K562 (cell line): ENCODE data around the gene TRABD2B. TPM values are rescaled to one million over a fixed set of nuclear protein-coding genes. Genes with fewer than 3 reads are reported as not detected.
A peak's percentile ranks its signal among the peaks of the same experiment; 100 is the strongest.

Experiments used
- ATAC-seq: fragments of 200-7000 bp; cut with Tn5 transposase; 3 replicates; pipeline ENCODE4 v1.9.1; 2020; ENCODE audit warnings: moderate library complexity
- BruUV-seq: library from RNA; stranded (reverse); fragments of 400-500 nt; replicated peaks from 2 replicates; lab custom pipeline; 2021; lab: Mats Ljungman, UMichigan
- CTCF ChIA-PET: fragments of 300-600 bp; formaldehyde crosslinking; extraction: SDS; loops from one replicate; lab custom pipeline; 2021; ENCODE audit warnings: low intra/inter-chr PET ratio; lab: Yijun Ruan, JAX
- POLR2A ChIA-PET: fragments of 300-600, 350-650 bp; sonication (Branson Sonifier 250); formaldehyde crosslinking; extraction: SDS; loops from one replicate; lab custom pipeline; 2021; ENCODE audit warnings: antibody characterized with exemption, inconsistent platforms; lab: Yijun Ruan, JAX
- DNase-seq, 4 experiments: peaks; one replicate each; pipeline versions ENCODE4 v3.0.0 to v3.0.0-alpha.2; 2011 to 2018; ENCODE audit warnings: low spot score in 3 of 4, mixed read lengths in 3 of 4; ENCODE audit errors: extremely low read depth in 1 of 4
- FAIRE-seq: peaks from 2 replicates; lab custom pipeline; 2011; peaks lifted over from hg19 to GRCh38; lab: Jason Lieb, UNC
- H2AFZ ChIP-seq: 2 replicates; pipeline ENCODE4 v1.6.0; 2011; ENCODE audit warnings: low read depth, low read length, control low read depth, inconsistent platforms
- H3K27ac ChIP-seq: fragments of 200-600 bp; 3 replicates; pipeline ENCODE4 v1.8.0; 2011; ENCODE audit warnings: low read depth, mild to moderate bottlenecking, control low read depth, inconsistent platforms, low read length, moderate library complexity, mixed read lengths; ENCODE audit errors: extremely low read depth
- H3K27me3 ChIP-seq, 2 experiments: fragments of 300-600 bp in 1 of 2; 2 replicates in 1 of 2; 3 replicates in 1 of 2; pipeline versions ENCODE4 v1.6.0 to v1.8.0; 2011; ENCODE audit warnings: inconsistent platforms in 2 of 2, low read length in 2 of 2, mild to moderate bottlenecking in 1 of 2, mixed read lengths in 1 of 2, moderate library complexity in 1 of 2; ENCODE audit not compliant: control insufficient read depth in 2 of 2, insufficient read depth in 2 of 2
- H3K36me3 ChIP-seq: fragments of 300-600 bp; 3 replicates; pipeline ENCODE4 v1.8.0; 2011; ENCODE audit warnings: mild to moderate bottlenecking, low read length, inconsistent platforms; ENCODE audit not compliant: control insufficient read depth, insufficient read depth
- H3K4me1 ChIP-seq, 2 experiments: fragments of 200-600 bp in 1 of 2; replicated peaks in 1 of 2; 2 replicates in 1 of 2; 3 replicates in 1 of 2; pipeline versions ENCODE4 v1.5.1 to v1.8.0; 2011; ENCODE audit warnings: inconsistent platforms in 2 of 2, low read length in 2 of 2, mild to moderate bottlenecking in 1 of 2, mixed read lengths in 1 of 2, moderate library complexity in 1 of 2; ENCODE audit not compliant: control insufficient read depth in 2 of 2, insufficient read depth in 2 of 2
- H3K4me2 ChIP-seq: 2 replicates; pipeline ENCODE4 v1.6.1; 2011; ENCODE audit warnings: low read length, control low read depth, inconsistent platforms, mixed read lengths; ENCODE audit not compliant: insufficient read depth
- H3K4me3 ChIP-seq: fragments of 200-600 bp; sonication (generic), shearing (Covaris generic); 2 replicates; pipeline ENCODE4 v1.5.1; 2016; ENCODE audit warnings: control low read depth, inconsistent platforms
- H3K79me2 ChIP-seq: fragments of 200-600 bp; 3 replicates; pipeline ENCODE4 v1.8.0; 2011; ENCODE audit warnings: low read length, inconsistent platforms; ENCODE audit not compliant: control insufficient read depth, insufficient read depth
- H3K9ac ChIP-seq, 2 experiments: 2 replicates each; pipeline versions ENCODE4 v1.6.0 to v1.6.1; 2011; ENCODE audit warnings: low read depth in 2 of 2, low read length in 2 of 2, control low read depth in 1 of 2, inconsistent platforms in 1 of 2, mild to moderate bottlenecking in 1 of 2, mixed read lengths in 1 of 2; ENCODE audit not compliant: insufficient read depth in 1 of 2
- H3K9me1 ChIP-seq: one replicate; pipeline ENCODE4 v1.6.0; 2011; ENCODE audit warnings: inconsistent platforms, mild to moderate bottlenecking, low read length, moderate library complexity; ENCODE audit not compliant: control insufficient read depth, insufficient read depth
- H3K9me3 ChIP-seq: replicated peaks from 2 replicates; pipeline ENCODE4 v1.5.1; 2011; ENCODE audit warnings: low read depth, low read length, inconsistent platforms; ENCODE audit not compliant: control insufficient read depth, insufficient read depth
- H4K20me1 ChIP-seq: replicated peaks from 2 replicates; pipeline ENCODE4 v1.6.1; 2011; ENCODE audit warnings: low read length, inconsistent platforms, mixed read lengths; ENCODE audit not compliant: control insufficient read depth, insufficient read depth
- FOXJ2 ChIP-seq: fragments of 200-800 bp; sonication (Bioruptor generic); IDR thresholded peaks from 2 replicates; pipeline ENCODE4 v1.6.1; 2016; ENCODE audit warnings: missing genetic modification characterization, missing compliant biosample characterization
- HDAC2 ChIP-seq: fragments of 450-650 bp; IDR thresholded peaks from 2 replicates; pipeline ENCODE4 v1.6.1; 2016; ENCODE audit warnings: mild to moderate bottlenecking
- IFI16 ChIP-seq: fragments of 250-450 bp; sonication (Bioruptor Pico); IDR thresholded peaks from 2 replicates; pipeline ENCODE4 v2.1.2; 2022; ENCODE audit warnings: mild to moderate bottlenecking, inconsistent platforms
- L3MBTL2 ChIP-seq: fragments of 450-650 bp; IDR thresholded peaks from 2 replicates; pipeline ENCODE4 v1.6.1; 2016; ENCODE audit warnings: mild to moderate bottlenecking, moderate library complexity
- MYC ChIP-seq, 2 experiments: fragments of 250-450 bp in 1 of 2; sonication (Bioruptor Pico) in 1 of 2; IDR thresholded peaks; 2 replicates each; pipeline versions ENCODE4 v1.5.1 to v1.6.1; 2012 to 2021; ENCODE audit warnings: low read depth in 2 of 2, borderline replicate concordance in 1 of 2, improper control_type of control experiment in 1 of 2, low read length in 1 of 2, mild to moderate bottlenecking in 1 of 2, moderate library complexity in 1 of 2
- NFIC ChIP-seq: fragments of 450-650 bp; IDR thresholded peaks from 2 replicates; pipeline ENCODE4 v1.6.1; 2017; ENCODE audit warnings: mild to moderate bottlenecking, inconsistent platforms
- THRA ChIP-seq: fragments of 450-650 bp; IDR thresholded peaks from 2 replicates; pipeline ENCODE4 v1.6.1; 2017; ENCODE audit warnings: mild to moderate bottlenecking, moderate library complexity
- ZBTB7A ChIP-seq: IDR thresholded peaks from 2 replicates; pipeline ENCODE4 v1.6.1; 2011; ENCODE audit warnings: low read depth, mild to moderate bottlenecking, low read length, moderate library complexity, borderline replicate concordance; ENCODE audit not compliant: control insufficient read depth
- WGBS: fragments of 100-300 bp; shearing (Covaris generic); methylation state at CpG from one replicate; pipeline ENCODE4 v1.1.6; 2016; ENCODE audit warnings: low coverage, mixed read lengths; ENCODE audit not compliant: insufficient coverage; ENCODE audit errors: missing lambda C conversion rate; 5-methylcytosine and 5-hydroxymethylcytosine counted together
- in situ Hi-C: fragments of 300-500 bp; cut with MboI; formaldehyde crosslinking; loops from 4 replicates; pipeline ENCODE4 v1.15.0; 2018; ENCODE audit warnings: inconsistent platforms, mixed read lengths
- intact Hi-C: fragments of 100-400 bp; cut with micrococcal nuclease; formaldehyde crosslinking; loops from 2 replicates; pipeline ENCODE4 v1.14.2; 2022
- polyA plus RNA-seq, 8 experiments: library from polyadenylated mRNA; depleted of rRNA in 4 of 8; stranded (reverse) in 5 of 8; unstranded in 3 of 8; fragments of >200 nt; fragmentation: Nextera tagmentation in 2 of 8; fragmentation: Illumina TruSeq in 1 of 8; extraction: Ambion mirVana in 2 of 8; extraction: Trizol in 1 of 8; gene quantifications; 2 replicates each; pipeline versions ENCODE4 v1.2.1 to v1.2.3, GENCODE V29; 2011 to 2014; ENCODE audit warnings: inconsistent platforms in 1 of 8, missing spikeins in 1 of 8
- total RNA-seq, 7 experiments: library from RNA; depleted of rRNA in 6 of 7; stranded (reverse); fragments of >200 nt in 6 of 7; fragmentation: Illumina TruSeq in 2 of 7; extraction: Trizol in 2 of 7; gene quantifications; 2 replicates each; pipeline versions ENCODE4 v1.2.1 to v1.2.3, GENCODE V29; 2011 to 2021; ENCODE audit warnings: low replicate concordance in 1 of 7

The TRABD2B gene
- total and polyA plus RNA-seq, 9 of the 15 experiments (the other 6 are each of a cell fraction or from before 2014, with no cell fraction given): not detected

GRCh38 chr1:47918257-47918867, 78.8 kb downstream of the TRABD2B start:
- H3K79me2 ChIP-seq: no peaks in the 10 kb centered on the region
- DNase-seq (peak in 2 of 4 experiments; percentile 17 to 21), ATAC-seq (peak; percentile 20; the same call in 2 of the 3 replicates), FAIRE-seq (no peak)
- no TSS peak for BruUV-seq
- in situ Hi-C loops (no loop called here), intact Hi-C loops (no loop called here)
- H2AFZ ChIP-seq: no peak overlapping the region
- POLR2A ChIA-PET: interaction anchor here (0.7 to 1.0 kb wide), 2 partner anchors 30 to 192 kb away, joined by 3 to 4 read pairs; no protein-coding TSS in a partner anchor
- H3K4me2 ChIP-seq: no peak overlapping the region; the same call in 1 of the 2 replicates
- H4K20me1 ChIP-seq: no peaks in the 10 kb centered on the region
- WGBS: 1% methylated on average over 8 of the region's 8 CpGs
- H3K36me3 ChIP-seq: no peaks in the 10 kb centered on the region
- H3K4me1 ChIP-seq: peaks cover 0 to 3% of the 10 kb centered on the region in 2 experiments; a peak in 2 of 5 replicates
- H3K27ac ChIP-seq: no peak overlapping the region
- H3K9me3 ChIP-seq: no peaks in the 10 kb centered on the region
- H3K9me1 ChIP-seq: no peaks in the 10 kb centered on the region
- CTCF ChIA-PET: no interaction called here
- no peak overlapping the region for H3K9ac ChIP-seq
- peaks cover 0 to 5% of the 10 kb centered on the region in 2 experiments; a peak in 2 of 5 replicates for H3K27me3 ChIP-seq
- no peak overlapping the region for H3K4me3 ChIP-seq
- TF ChIP-seq HDAC2: no peak
- peak; percentile 62; the same call in 1 of the 2 replicates for TF ChIP-seq FOXJ2
- no peak for TF ChIP-seq IFI16 (CRISPR knock-in tag)
- TF ChIP-seq ZBTB7A: no peak
- TF ChIP-seq THRA: no peak
- TF ChIP-seq L3MBTL2: peak; percentile 11; the same call in 1 of the 2 replicates
- peak; percentile 81 for TF ChIP-seq NFIC
- TF ChIP-seq MYC (IDR thresholded peaks at IDR 0.05; ENCODE audit: low read depth, low read length): peak; percentile 51; the same call in 1 of the 2 replicates
- no peak for TF ChIP-seq MYC (CRISPR knock-in tag; IDR thresholded peaks at IDR 0.05; ENCODE audit: borderline replicate concordance, low read depth)
